Pancreas (tissue), 10 donors: ENCODE results near the gene LPCAT1. TPM values are rescaled to one million over a fixed set of nuclear protein-coding genes. Genes with fewer than 3 reads are reported as not detected.
A peak's percentile ranks its signal among the peaks of the same experiment; 100 is the strongest.

Source experiments
- ATAC-seq, 4 donors: fragments of 200-7000 bp; cut with Tn5 transposase; one replicate each; pipeline versions ENCODE4 v1.8.0 to v1.9.1; 2020; ENCODE audit warnings: mild to moderate bottlenecking in 4 of 4, moderate library complexity in 4 of 4
- DNase-seq, 6 donors: peaks; one replicate each; pipeline ENCODE4 v3.0.0-alpha.2; 2020
- FAIRE-seq: peaks from 2 replicates; lab custom pipeline; 2012; peaks lifted over from hg19 to GRCh38; lab: Jason Lieb, UNC
- H3K27ac ChIP-seq, 4 donors: fragments of 200-600 bp; sonication (generic); 1 replicate in 3 of 4; 2 replicates in 1 of 4; pipeline versions ENCODE4 v1.5.0 to v1.8.0; 2020
- H3K27me3 ChIP-seq, 4 donors: fragments of 200-600 bp; one replicate each; pipeline ENCODE4 v1.8.0; 2021
- H3K36me3 ChIP-seq, 3 donors: fragments of 200-600 bp; sonication (generic) in 1 of 3; one replicate each; pipeline versions ENCODE4 v1.5.0 to v1.8.0; 2020 to 2021
- H3K4me1 ChIP-seq, 3 donors: fragments of 200-600 bp; one replicate each; pipeline ENCODE4 v1.8.0; 2021
- H3K4me3 ChIP-seq, 4 donors: fragments of 200-600 bp; sonication (generic) in 2 of 4; one replicate each; pipeline versions ENCODE4 v1.5.0 to v1.8.0; 2020 to 2021
- H3K9me3 ChIP-seq, 4 donors: fragments of 200-600 bp; one replicate each; pipeline ENCODE4 v1.8.0; 2021
- WGBS, 2 donors: extraction: QIAGEN DNeasy Blood & Tissue Kit; methylation state at CpG; one replicate each; pipeline ENCODE4 v1.1.7; 2013; 5-methylcytosine and 5-hydroxymethylcytosine counted together
- intact Hi-C, 3 donors: fragments of 100-400 bp; cut with DNase I; formaldehyde crosslinking; loops; one replicate each; pipeline versions ENCODE4 v1.11.1 to v1.14.2; 2022
- polyA plus RNA-seq, 2 donors: library from polyadenylated mRNA; stranded (reverse); fragments of 200-250 nt; gene quantifications; one replicate each; pipeline ENCODE4 v1.2.3, GENCODE V29; 2013
- total RNA-seq, 6 donors: library from RNA; stranded (reverse); fragmentation: NEBNext Ultra II Directional in 4 of 6; extraction: Animal tissue kit (Norgen Biotek cat#: 25700) in 4 of 6; gene quantifications; one replicate each; pipeline versions ENCODE4 v1.2.1 to v1.2.4, GENCODE V29; 2021 to 2023
- TF ChIP-seq, protein P1 (sequence below), 4 donors: fragments of 200-600 bp; sonication (generic) in 3 of 4; IDR thresholded peaks; one replicate each; pipeline versions ENCODE4 v1.5.0 to v1.8.0; 2021; ENCODE audit warnings: antibody characterized with exemption in 4 of 4
- donor health status: healthy with polysubstance abuse.
- donor health status: DM: no; HTN: no; CAD: no; lungs with moderate emphysema.
- donor health status: DM: no; HTN: no; CAD: no.
- donor health status: control.
- donor health status: control.
- donor health status: Bipolar disorder and iron deficiency.
- donor health status: DM: yes; HTN: yes; CAD: no.
- donor health status: DM: no; HTN: no; CAD: no.
- donor health status: DM: no; HTN: no; CAD: no.
- donor health status: DM: yes; HTN: yes; CAD: no.

Gene LPCAT1
- total and polyA plus RNA-seq, 8 donors = 6.5 to 26.1 (median 13.8) TPM

DNA sequence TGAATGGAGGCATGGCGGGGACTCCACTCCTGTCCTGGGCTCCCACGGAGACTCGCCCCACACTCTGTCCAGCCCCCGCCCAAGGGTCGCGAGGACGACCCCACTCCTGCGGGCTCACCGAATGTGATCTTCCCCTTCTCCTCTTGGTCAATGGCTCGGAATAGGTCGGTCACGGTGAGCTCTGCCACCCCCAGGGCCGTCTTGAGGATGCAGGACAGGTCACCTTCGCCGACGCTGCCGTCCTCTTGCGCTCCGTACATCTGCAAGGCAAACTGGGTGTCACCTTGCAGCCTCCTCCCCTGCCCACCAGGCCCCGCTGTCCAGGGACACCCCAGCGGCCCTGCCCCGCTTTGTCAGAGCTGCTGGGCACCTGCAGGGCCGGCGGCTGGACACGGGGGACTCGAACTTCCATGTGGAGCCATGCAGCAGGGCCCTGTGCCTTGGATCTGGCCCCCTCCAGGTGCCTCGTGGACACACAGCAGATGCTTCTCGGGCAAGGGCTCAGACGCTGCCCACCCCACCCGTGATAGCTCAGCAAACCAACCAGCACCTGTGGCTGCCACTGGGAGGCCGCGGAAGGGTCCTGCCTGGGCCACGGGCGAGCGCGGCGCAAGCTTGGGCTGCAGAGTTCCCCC, 57.0 kb downstream of the LPCAT1 start:
- intact Hi-C loops = no loop called here
- ATAC-seq = no peak
- Histone ChIP-seq H3K4me3 (no peak overlapping the region), H3K27me3 (no peaks in the 10 kb centered on the region), H3K27ac (no peak overlapping the region), H3K9me3 (no peaks in the 10 kb centered on the region), H3K4me1 (no peaks in the 10 kb centered on the region), H3K36me3 (peaks cover 0 to 12% (median 5%) of the 10 kb centered on the region in 3 donors)
- 94 to 96% methylated on average over 35 to 37 of the region's 37 CpGs for WGBS, 2 donors
- no peak for FAIRE-seq
- peak in 2 of 6 donors; percentile 51 to 68 for DNase-seq
- TF ChIP-seq, protein P1, sequence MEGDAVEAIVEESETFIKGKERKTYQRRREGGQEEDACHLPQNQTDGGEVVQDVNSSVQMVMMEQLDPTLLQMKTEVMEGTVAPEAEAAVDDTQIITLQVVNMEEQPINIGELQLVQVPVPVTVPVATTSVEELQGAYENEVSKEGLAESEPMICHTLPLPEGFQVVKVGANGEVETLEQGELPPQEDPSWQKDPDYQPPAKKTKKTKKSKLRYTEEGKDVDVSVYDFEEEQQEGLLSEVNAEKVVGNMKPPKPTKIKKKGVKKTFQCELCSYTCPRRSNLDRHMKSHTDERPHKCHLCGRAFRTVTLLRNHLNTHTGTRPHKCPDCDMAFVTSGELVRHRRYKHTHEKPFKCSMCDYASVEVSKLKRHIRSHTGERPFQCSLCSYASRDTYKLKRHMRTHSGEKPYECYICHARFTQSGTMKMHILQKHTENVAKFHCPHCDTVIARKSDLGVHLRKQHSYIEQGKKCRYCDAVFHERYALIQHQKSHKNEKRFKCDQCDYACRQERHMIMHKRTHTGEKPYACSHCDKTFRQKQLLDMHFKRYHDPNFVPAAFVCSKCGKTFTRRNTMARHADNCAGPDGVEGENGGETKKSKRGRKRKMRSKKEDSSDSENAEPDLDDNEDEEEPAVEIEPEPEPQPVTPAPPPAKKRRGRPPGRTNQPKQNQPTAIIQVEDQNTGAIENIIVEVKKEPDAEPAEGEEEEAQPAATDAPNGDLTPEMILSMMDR (IDR thresholded peaks at IDR 0.05) = no peak

- Histone ChIP-seq H3K27ac (no peak overlapping the region), H3K4me1 (no peaks in the 10 kb centered on the region), H3K4me3 (no peak overlapping the region), H3K36me3 (peaks cover 0 to 12% (median 5%) of the 10 kb centered on the region in 3 donors), H3K27me3 (no peaks in the 10 kb centered on the region), H3K9me3 (no peaks in the 10 kb centered on the region)
- WGBS, 2 donors = 96% methylated on average over 30 of the region's 30 CpGs
- no peak for FAIRE-seq
- ATAC-seq = no peak
- intact Hi-C loops = no loop called here
- TF ChIP-seq, protein P1 (IDR thresholded peaks at IDR 0.05) = no peak
- peak in 2 of 6 donors; percentile 39 to 59 for DNase-seq
Measured at GRCh38 chr5:1465966-1466471, 57.7 kb downstream of the LPCAT1 start.

GRCh38 chr5:1465117-1465516, 58.6 kb downstream of the LPCAT1 start:
- Histone ChIP-seq H3K36me3 (peaks cover 0 to 12% (median 5%) of the 10 kb centered on the region in 3 donors), H3K4me3 (no peak overlapping the region), H3K27me3 (no peaks in the 10 kb centered on the region), H3K27ac (no peak overlapping the region), H3K4me1 (no peaks in the 10 kb centered on the region), H3K9me3 (no peaks in the 10 kb centered on the region)
- ATAC-seq (no peak), DNase-seq (no peak), FAIRE-seq (no peak)
- WGBS, 2 donors = 97 to 98% methylated on average over 22 of the region's 22 CpGs
- intact Hi-C loops = no loop called here
- TF ChIP-seq, protein P1 (IDR thresholded peaks at IDR 0.05) = no peak

DNA sequence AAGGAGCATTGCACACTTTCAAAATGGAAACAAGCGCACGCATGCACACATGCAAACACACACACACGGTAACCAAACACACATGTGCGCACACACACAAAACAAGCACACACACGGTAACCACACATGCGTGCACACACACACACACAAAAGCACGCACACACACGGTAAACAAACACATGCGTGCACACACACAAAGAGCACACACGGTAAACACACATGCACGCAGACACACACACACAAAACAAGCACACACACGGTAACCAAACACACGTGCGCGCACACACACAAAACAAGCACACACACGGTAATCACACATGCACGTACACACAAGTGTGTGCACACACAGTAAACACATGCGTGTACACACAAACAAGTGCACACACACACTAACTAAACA, 59.2 kb downstream of the LPCAT1 start:
- H3K36me3 ChIP-seq = peaks cover 0 to 12% (median 5%) of the 10 kb centered on the region in 3 donors
- WGBS, 2 donors = 89 to 91% methylated on average over 18 of the region's 18 CpGs
- no peak overlapping the region for H3K27ac ChIP-seq
- H3K4me3 ChIP-seq = no peak overlapping the region
- TF ChIP-seq, protein P1 (IDR thresholded peaks at IDR 0.05) = no peak
- H3K4me1 ChIP-seq = no peaks in the 10 kb centered on the region
- FAIRE-seq (no peak), ATAC-seq (no peak), DNase-seq (no peak)
- no peaks in the 10 kb centered on the region for H3K27me3 ChIP-seq
- intact Hi-C loops = no loop called here
- no peaks in the 10 kb centered on the region for H3K9me3 ChIP-seq

GRCh38 chr5:1464096-1464446, 59.7 kb downstream of the LPCAT1 start:
- ATAC-seq (no peak), FAIRE-seq (no peak), DNase-seq (peak in 1 of 6 donors; percentile 64)
- Histone ChIP-seq H3K36me3 (peaks cover 0 to 12% (median 5%) of the 10 kb centered on the region in 3 donors), H3K27me3 (no peaks in the 10 kb centered on the region), H3K9me3 (no peaks in the 10 kb centered on the region), H3K4me1 (no peaks in the 10 kb centered on the region), H3K27ac (no peak overlapping the region), H3K4me3 (no peak overlapping the region)
- TF ChIP-seq, protein P1 (IDR thresholded peaks at IDR 0.05) = no peak
- 91 to 96% methylated on average over 14 of the region's 14 CpGs for WGBS, 2 donors
- intact Hi-C loops = no loop called here
